Muscle of leg (tissue), 11 donors: ENCODE data around the gene TTYH2. TPM values are rescaled to one million over a fixed set of nuclear protein-coding genes. Genes with fewer than 3 reads are reported as not detected.
A peak's percentile ranks its signal among the peaks of the same experiment; 100 is the strongest.

Experiments used
- DNase-seq: peaks from one replicate; pipeline ENCODE4 v3.0.0; 2013
- H3K27ac ChIP-seq: one replicate; pipeline ENCODE4 v1.5.1; 2013; ENCODE audit warnings: mild to moderate bottlenecking, low read length, control low read depth
- H3K27me3 ChIP-seq: one replicate; pipeline ENCODE4 v1.6.1; 2013; ENCODE audit warnings: low read length; ENCODE audit not compliant: control insufficient read depth, insufficient read depth
- H3K36me3 ChIP-seq: one replicate; pipeline ENCODE4 v1.6.1; 2013; ENCODE audit warnings: low read length; ENCODE audit not compliant: control insufficient read depth, insufficient read depth
- H3K4me1 ChIP-seq: one replicate; pipeline ENCODE4 v1.6.1; 2013; ENCODE audit warnings: low read length; ENCODE audit not compliant: control insufficient read depth, insufficient read depth
- H3K4me3 ChIP-seq: one replicate; pipeline ENCODE4 v1.5.1; 2013; ENCODE audit warnings: low read length, control low read depth
- H3K9me3 ChIP-seq: replicated peaks from 2 replicates; pipeline ENCODE4 v1.6.1; 2013; ENCODE audit warnings: low read depth, low read length; ENCODE audit not compliant: control insufficient read depth
- WGBS: methylation state at CpG from one replicate; pipeline ENCODE4 v1.1.5; 2013; ENCODE audit warnings: missing lambda C conversion rate; ENCODE audit not compliant: insufficient coverage; 5-methylcytosine and 5-hydroxymethylcytosine counted together
- polyA plus RNA-seq, 8 donors: library from polyadenylated mRNA; unstranded; fragments of 120-200 nt; gene quantifications; one replicate each; pipeline versions ENCODE4 v1.2.1 to v1.2.3, GENCODE V29; 2013; ENCODE audit warnings: inconsistent platforms in 1 of 8, low replicate concordance in 1 of 8; ENCODE audit not compliant: insufficient read length in 8 of 8, insufficient read depth in 1 of 8
- total RNA-seq: library from RNA; stranded (reverse); fragments of 120-200 nt; gene quantifications from one replicate; pipeline ENCODE4 v1.2.4, GENCODE V29; 2013

The TTYH2 gene
- total and polyA plus RNA-seq, 9 donors: 35.5 to 85.2 (median 70.0) TPM

DNA sequence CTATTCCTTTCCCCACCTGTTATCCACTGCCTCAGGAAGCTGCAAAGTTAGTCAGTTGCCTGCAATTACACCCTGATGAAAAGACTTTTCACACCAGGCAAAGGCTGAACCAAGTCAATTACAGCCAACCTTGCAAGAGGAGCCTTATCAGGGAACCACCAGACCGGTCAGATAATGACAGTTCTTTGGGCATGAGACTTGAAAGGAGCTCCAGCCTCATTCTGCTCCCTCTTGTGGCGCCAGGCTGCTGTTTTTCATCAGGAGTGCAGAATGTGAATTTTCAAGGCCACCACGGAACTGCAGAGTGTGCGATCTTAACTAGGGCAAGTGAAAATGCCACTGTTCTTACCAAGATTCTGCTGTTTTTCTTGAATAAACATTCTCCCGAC is 83.2 kb downstream of the TTYH2 start:
- DNase-seq: peak; percentile 86
- H3K27ac ChIP-seq: no peak overlapping the region
- H3K4me3 ChIP-seq: no peak overlapping the region
- peaks cover 6% of the 10 kb centered on the region for H3K4me1 ChIP-seq
- no peaks in the 10 kb centered on the region for H3K9me3 ChIP-seq
- H3K36me3 ChIP-seq: no peaks in the 10 kb centered on the region
- H3K27me3 ChIP-seq: no peaks in the 10 kb centered on the region
- 0% methylated on average over 2 of the region's 5 CpGs for WGBS

- H3K4me3 ChIP-seq: no peak overlapping the region
- no peaks in the 10 kb centered on the region for H3K9me3 ChIP-seq
- H3K36me3 ChIP-seq: no peaks in the 10 kb centered on the region
- no peak for DNase-seq
- 53% methylated on average over 4 of the region's 4 CpGs for WGBS
- H3K27me3 ChIP-seq: no peaks in the 10 kb centered on the region
- H3K27ac ChIP-seq: no peak overlapping the region
- H3K4me1 ChIP-seq: peaks cover 6% of the 10 kb centered on the region
These were observed 84.6 kb downstream of the TTYH2 start for GRCh38 chr17:74297941-74298340.

DNA sequence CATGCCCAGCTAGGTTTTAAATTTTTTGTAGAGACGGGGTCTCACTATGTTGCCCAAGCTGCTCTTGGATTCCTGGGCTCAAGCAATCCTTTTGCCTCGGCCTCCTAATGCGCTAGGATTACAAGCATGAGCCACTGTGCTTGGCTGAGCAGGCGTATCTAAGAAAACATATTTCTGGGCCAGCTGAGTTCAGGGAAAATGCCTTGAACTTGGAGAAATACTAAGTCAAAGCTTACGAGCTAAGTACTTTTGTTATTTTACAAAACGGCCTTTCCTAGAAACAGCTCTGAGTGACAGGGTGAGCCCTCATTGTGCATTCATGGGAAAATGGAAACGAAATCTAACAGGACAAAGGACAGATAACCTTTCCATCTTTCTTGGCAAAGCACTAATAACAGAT is 85.4 kb downstream of the TTYH2 start:
- no peaks in the 10 kb centered on the region for H3K36me3 ChIP-seq
- H3K27me3 ChIP-seq: no peaks in the 10 kb centered on the region
- H3K9me3 ChIP-seq: no peaks in the 10 kb centered on the region
- H3K27ac ChIP-seq: no peak overlapping the region
- peaks cover 6% of the 10 kb centered on the region for H3K4me1 ChIP-seq
- 58% methylated on average over 5 of the region's 7 CpGs for WGBS
- no peak overlapping the region for H3K4me3 ChIP-seq
- peak; percentile 75 for DNase-seq

DNA sequence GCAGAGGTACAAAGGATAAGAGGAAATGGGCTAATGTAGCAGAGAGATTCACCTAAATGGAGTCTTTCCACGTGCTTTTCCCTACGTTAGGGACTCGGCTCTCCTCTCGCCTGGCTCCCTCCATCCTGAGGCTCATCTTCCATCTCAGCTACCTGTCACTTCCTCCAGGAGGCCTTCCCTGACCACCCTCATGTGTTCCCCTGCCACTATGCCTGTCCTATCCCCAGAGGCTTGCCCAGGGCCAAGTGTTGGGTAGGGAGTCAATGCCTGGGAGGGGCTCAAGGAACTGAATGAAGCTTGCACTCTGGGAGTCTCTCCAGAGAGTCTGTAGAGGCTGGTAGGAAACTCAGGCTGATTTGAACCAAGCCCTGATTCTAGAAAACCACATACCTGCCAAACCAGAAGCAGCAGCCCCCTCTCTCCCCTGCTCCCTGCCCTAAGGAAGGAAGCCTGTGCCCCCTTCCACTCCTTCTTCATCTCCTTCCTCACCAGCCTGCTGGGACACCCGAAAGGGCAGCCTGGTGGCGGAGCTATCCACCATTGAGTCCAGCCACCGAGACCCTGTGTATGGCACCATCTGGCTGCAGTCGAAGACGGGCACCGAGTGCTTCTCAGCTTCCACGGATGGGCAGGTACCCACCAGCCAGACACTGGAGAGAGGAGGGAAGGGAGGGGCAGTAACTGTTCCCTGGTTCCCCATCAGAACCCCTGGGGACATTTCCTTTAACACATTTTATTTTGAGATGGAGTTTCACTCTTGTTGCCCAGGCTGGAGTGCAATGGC is 86.0 kb downstream of the TTYH2 start:
- no peaks in the 10 kb centered on the region for H3K36me3 ChIP-seq
- DNase-seq: no peak
- H3K27ac ChIP-seq: no peak overlapping the region
- H3K9me3 ChIP-seq: no peaks in the 10 kb centered on the region
- no peak overlapping the region for H3K4me3 ChIP-seq
- H3K4me1 ChIP-seq: peaks cover 7% of the 10 kb centered on the region
- 75% methylated on average over 10 of the region's 11 CpGs for WGBS
- H3K27me3 ChIP-seq: no peaks in the 10 kb centered on the region

DNA sequence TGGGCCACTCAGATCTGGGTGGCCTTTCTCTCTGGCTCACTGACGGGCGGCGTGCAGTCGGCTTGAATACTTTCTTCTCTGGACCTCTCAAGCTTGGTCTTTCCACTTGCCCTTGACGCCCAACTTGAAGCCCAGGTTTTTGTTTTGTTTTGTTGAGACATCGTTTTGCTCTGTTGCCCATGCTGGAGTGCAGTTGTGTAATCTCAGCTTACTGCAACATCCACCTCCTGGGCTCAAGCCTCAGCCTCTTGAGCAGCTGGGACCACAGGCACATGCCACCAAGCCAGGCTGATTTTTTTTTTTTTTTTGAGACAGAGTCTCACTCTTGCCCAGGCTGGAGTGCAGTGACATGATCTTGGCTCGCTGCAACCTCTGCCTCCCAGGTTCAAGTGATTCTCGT is 89.9 kb downstream of the TTYH2 start:
- H3K4me3 ChIP-seq: no peak overlapping the region
- WGBS: 83% methylated on average over 5 of the region's 8 CpGs
- DNase-seq: no peak
- no peak overlapping the region for H3K27ac ChIP-seq
- no peaks in the 10 kb centered on the region for H3K36me3 ChIP-seq
- H3K9me3 ChIP-seq: peaks cover 2% of the 10 kb centered on the region
- H3K4me1 ChIP-seq: peaks cover 5% of the 10 kb centered on the region
- no peaks in the 10 kb centered on the region for H3K27me3 ChIP-seq

DNA sequence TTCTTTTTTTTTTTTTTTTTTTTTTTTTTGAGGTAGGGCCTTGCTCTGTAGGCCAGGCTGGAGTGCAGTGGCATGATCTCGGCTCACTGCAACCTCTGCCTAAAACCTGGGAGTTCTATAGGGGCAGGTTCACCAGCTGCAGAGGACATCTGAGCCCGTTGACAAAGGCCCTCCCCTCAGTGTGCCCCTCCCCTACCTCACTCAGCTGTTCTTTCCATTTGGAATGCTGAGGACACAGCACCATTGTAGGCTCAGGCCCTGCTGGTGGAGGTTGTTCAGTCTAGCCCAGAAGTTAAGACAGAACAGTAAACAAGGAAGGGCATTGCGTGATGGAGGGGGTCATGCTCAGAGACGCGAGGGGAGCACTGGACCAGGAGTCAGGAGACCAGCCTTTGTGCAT is 90.8 kb downstream of the TTYH2 start:
- no peak overlapping the region for H3K4me3 ChIP-seq
- 67% methylated on average over 5 of the region's 5 CpGs for WGBS
- no peak overlapping the region for H3K27ac ChIP-seq
- H3K9me3 ChIP-seq: peaks cover 2% of the 10 kb centered on the region
- no peak for DNase-seq
- no peaks in the 10 kb centered on the region for H3K36me3 ChIP-seq
- H3K27me3 ChIP-seq: no peaks in the 10 kb centered on the region
- H3K4me1 ChIP-seq: peaks cover 5% of the 10 kb centered on the region

- no peak for DNase-seq
- 71% methylated on average over 1 of the region's 10 CpGs for WGBS
These were observed 92.7 kb downstream of the TTYH2 start for GRCh38 chr17:74305865-74306654.

DNA sequence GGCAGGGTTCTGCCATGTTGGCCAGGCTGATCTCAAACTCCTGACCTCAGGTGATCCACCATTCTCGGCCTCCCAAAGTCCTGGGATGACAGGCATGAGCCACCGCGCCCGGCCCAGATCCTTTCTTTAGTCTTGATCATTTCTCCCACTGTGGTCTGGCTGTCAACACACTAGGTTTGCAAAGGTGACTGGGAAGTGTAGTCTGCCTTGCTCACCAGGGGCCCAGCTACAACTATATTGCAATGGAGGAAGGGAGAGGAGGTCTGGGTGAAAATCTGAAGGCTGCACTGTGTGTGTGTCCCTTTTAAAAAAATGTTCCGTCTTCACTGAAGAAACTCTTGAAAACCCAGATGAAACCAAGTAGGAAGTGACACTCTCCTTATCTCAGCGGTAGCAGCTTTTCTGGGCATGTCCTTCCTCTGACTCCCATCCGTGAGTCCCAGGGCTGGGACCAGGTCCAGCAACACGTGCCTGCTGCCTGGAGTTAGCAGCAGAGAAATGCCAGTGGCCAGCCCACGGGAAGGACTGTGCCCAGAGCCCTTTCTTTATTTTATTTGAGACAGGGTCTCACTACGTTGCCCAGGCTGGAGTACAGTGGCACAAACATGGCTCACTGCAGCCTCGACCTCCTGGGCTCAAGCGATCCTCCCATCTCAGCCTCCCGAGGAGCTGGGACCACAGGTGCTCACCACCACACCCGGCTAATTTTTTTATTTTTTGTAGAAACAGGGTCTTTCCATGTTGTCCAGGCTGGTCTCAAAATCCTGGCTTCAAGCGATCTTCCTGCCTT is 94.8 kb downstream of the TTYH2 start:
- 63% methylated on average over 10 of the region's 15 CpGs for WGBS
- DNase-seq: no peak
- Histone ChIP-seq H3K4me3 (no peak overlapping the region), H3K27ac (no peak overlapping the region), H3K4me1 (peaks cover 5% of the 10 kb centered on the region), H3K36me3 (no peaks in the 10 kb centered on the region), H3K27me3 (no peaks in the 10 kb centered on the region), H3K9me3 (peaks cover 10% of the 10 kb centered on the region)

More at GRCh38 chr17:74305865-74306654, 92.7 kb downstream of the TTYH2 start:
- peaks cover 5% of the 10 kb centered on the region for H3K4me1 ChIP-seq
- H3K4me3 ChIP-seq: no peak overlapping the region
- no peaks in the 10 kb centered on the region for H3K27me3 ChIP-seq
- no peaks in the 10 kb centered on the region for H3K36me3 ChIP-seq
- no peak overlapping the region for H3K27ac ChIP-seq
- peaks cover 2% of the 10 kb centered on the region for H3K9me3 ChIP-seq

DNA sequence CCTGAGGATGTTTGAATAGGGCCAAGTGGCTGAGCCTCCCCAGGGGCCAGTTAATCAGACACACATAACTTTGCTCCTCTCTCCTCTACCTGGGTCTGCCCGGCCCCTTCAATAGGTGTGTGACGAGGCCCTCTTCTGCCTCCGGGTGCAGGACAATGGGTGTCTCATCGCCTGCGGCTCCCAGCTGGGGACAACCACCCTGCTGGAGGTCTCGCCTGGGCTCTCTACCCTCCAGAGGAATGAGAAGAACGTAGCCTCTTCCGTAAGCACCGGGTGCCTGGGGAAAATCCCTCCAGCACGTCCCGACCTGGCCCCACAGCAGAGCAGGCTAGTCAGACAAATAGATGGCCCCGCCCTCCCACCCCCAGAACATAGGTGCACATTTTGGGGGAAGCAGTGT is 96.5 kb downstream of the TTYH2 start:
- H3K36me3 ChIP-seq: no peaks in the 10 kb centered on the region
- H3K4me1 ChIP-seq: no peaks in the 10 kb centered on the region
- 73% methylated on average over 7 of the region's 12 CpGs for WGBS
- H3K27me3 ChIP-seq: no peaks in the 10 kb centered on the region
- no peak overlapping the region for H3K4me3 ChIP-seq
- no peak for DNase-seq
- H3K9me3 ChIP-seq: peaks cover 7% of the 10 kb centered on the region
- no peak overlapping the region for H3K27ac ChIP-seq
